GM21423 (cell line): Measurements from ENCODE around the gene MDN1.
A peak's percentile ranks its signal among the peaks of the same experiment; 100 is the strongest.
"Not testable (repeated sequence)": the region's sequence is repeated elsewhere in the genome, so short reads cannot be mapped to it uniquely, and the experiment has no call there.

Experiments
- ATAC-seq: cut with Tn5 transposase; IDR thresholded peaks from one replicate; pipeline ENCODE4 v1.9.1; 2021; ENCODE audit warnings: mild to moderate bottlenecking, moderate library complexity; ENCODE audit not compliant: unreplicated experiment

The MDN1 gene

GRCh38 chr6:89826029-89826528, 6.5 kb upstream of the MDN1 start:
- no peak for ATAC-seq

GRCh38 chr6:89818977-89819335, 638 bp downstream of the MDN1 start:
- ATAC-seq, result peak; percentile 29

GRCh38 chr6:89817481-89817880, 2.1 kb downstream of the MDN1 start:
- ATAC-seq, result no peak

GRCh38 chr6:89813422-89813821, 6.2 kb downstream of the MDN1 start:
- ATAC-seq, result not testable (repeated sequence)

GRCh38 chr6:89807581-89807980, 12.0 kb downstream of the MDN1 start:
- no peak for ATAC-seq

- no peak for ATAC-seq
Observed at GRCh38 chr6:89805814-89806371, 13.7 kb downstream of the MDN1 start.

GRCh38 chr6:89803271-89803670, 16.3 kb downstream of the MDN1 start:
- ATAC-seq, result no peak

- ATAC-seq, result no peak
Observed at GRCh38 chr6:89799756-89800155, 19.8 kb downstream of the MDN1 start.

GRCh38 chr6:89799096-89799495, 20.5 kb downstream of the MDN1 start:
- ATAC-seq, result no peak

- no peak for ATAC-seq
Observed at GRCh38 chr6:89797317-89797716, 22.3 kb downstream of the MDN1 start.

- no peak for ATAC-seq
Observed at GRCh38 chr6:89794324-89794723, 25.3 kb downstream of the MDN1 start.

- no peak for ATAC-seq
Observed at GRCh38 chr6:89793586-89793985, 26.0 kb downstream of the MDN1 start.

GRCh38 chr6:89792881-89793280, 26.7 kb downstream of the MDN1 start:
- peak; percentile 82 for ATAC-seq

- no peak for ATAC-seq
Observed at GRCh38 chr6:89790403-89790802, 29.2 kb downstream of the MDN1 start.

- ATAC-seq, result no peak
Observed at GRCh38 chr6:89789980-89790379, 29.6 kb downstream of the MDN1 start.

- no peak for ATAC-seq
Observed at GRCh38 chr6:89787660-89788328, 31.8 kb downstream of the MDN1 start.

GRCh38 chr6:89786970-89787369, 32.6 kb downstream of the MDN1 start:
- no peak for ATAC-seq

- no peak for ATAC-seq
Observed at GRCh38 chr6:89784838-89785237, 34.8 kb downstream of the MDN1 start.

GRCh38 chr6:89783293-89783692, 36.3 kb downstream of the MDN1 start:
- ATAC-seq, result not testable (repeated sequence)

GRCh38 chr6:89782222-89782621, 37.4 kb downstream of the MDN1 start:
- no peak for ATAC-seq

GRCh38 chr6:89781070-89782034, 38.2 kb downstream of the MDN1 start:
- no peak for ATAC-seq

GRCh38 chr6:89777455-89777854, 42.1 kb downstream of the MDN1 start:
- no peak for ATAC-seq
